GM13977 (cell line): ENCODE data around the gene SERPINA6.

Experiments
- DNase-seq: peaks from one replicate; pipeline ENCODE4 v3.0.0; 2012; ENCODE audit warnings: low spot score
- CTCF ChIP-seq: IDR thresholded peaks from 2 replicates; pipeline ENCODE4 v1.5.1; 2012; ENCODE audit warnings: mild to moderate bottlenecking, control low read depth; ENCODE audit not compliant: insufficient read depth; ENCODE audit errors: extremely low read depth, missing control alignments
- in situ Hi-C: fragments of 300-500 bp; cut with MboI; formaldehyde crosslinking; loops from one replicate; pipeline ENCODE4 v1.12.0; 2022; ENCODE audit warnings: low sequenced_read_pairs, low pct_unique_long_range_greater_than_20kb, mixed read lengths, inconsistent platforms; ENCODE audit not compliant: unreplicated experiment

Gene SERPINA6

DNA sequence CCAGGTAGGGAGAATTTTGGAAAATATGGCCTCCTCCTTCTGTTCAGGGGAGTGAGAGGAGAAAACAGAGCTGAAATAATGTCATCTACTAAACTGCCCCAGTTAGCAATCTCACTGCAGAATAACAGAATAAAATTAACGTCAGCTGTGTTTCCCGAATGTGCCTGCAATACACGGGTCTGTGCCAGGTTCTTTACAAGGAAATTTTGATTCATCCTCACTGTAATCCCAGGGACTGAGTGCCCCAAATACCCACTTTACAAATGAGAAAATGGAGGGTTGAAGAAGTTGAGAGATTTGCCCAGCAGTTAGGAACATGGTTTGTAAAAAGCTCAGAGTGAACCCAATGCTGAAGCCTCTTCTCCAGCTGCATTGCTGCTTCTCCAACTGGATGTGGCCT lies 21.3 kb upstream of the SERPINA6 start:
- DNase-seq: no peak
- TF ChIP-seq CTCF: no peak
- in situ Hi-C loops: no loop called here

GRCh38 chr14:94343238-94344005 lies 20.3 kb upstream of the SERPINA6 start:
- in situ Hi-C loops: no loop called here
- TF ChIP-seq CTCF: no peak

GRCh38 chr14:94342334-94342934 lies 19.3 kb upstream of the SERPINA6 start:
- DNase-seq: no peak
- in situ Hi-C loops: no loop called here

More at GRCh38 chr14:94343238-94344005, 20.3 kb upstream of the SERPINA6 start:
- DNase-seq: no peak

GRCh38 chr14:94341656-94342333 lies 18.7 kb upstream of the SERPINA6 start:
- TF ChIP-seq CTCF: no peak
- no peak for DNase-seq
- in situ Hi-C loops: no loop called here

More at GRCh38 chr14:94342334-94342934, 19.3 kb upstream of the SERPINA6 start:
- TF ChIP-seq CTCF: no peak

DNA sequence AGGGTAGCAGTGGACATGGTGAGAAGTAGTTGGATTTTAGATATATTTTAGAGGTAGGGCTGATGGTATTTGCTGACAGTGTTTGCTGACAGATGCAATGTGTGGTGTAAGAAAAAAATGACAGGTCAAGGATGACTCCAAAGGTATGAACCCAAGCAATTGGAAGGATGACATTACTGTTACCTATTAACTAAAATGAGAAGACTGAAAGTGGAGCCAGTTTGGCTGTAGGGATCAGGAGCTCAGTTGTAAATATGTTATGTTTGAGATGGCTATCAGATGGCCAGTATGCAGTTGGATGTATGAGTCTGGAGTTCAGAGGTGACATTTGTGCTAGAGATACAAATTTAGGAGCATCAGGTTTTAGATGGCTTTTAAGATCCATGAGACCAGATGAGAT lies 17.4 kb upstream of the SERPINA6 start:
- in situ Hi-C loops: no loop called here
- DNase-seq: no peak
- TF ChIP-seq CTCF: no peak

GRCh38 chr14:94338023-94338422 lies 14.9 kb upstream of the SERPINA6 start:
- in situ Hi-C loops: no loop called here
- no peak for TF ChIP-seq CTCF
- DNase-seq: no peak
